Measurements from ENCODE around the gene RGS10. TPM values are rescaled to one million over a fixed set of nuclear protein-coding genes. Genes with fewer than 3 reads are reported as not detected.

RGS10 gene
- total and polyA plus RNA-seq, 2 of the 8 experiments (the other 6 are each of a cell fraction or from before 2014, with no cell fraction given): 5.5 to 13.1 TPM

- FAIRE-seq (no peak), DNase-seq (ENCODE audit: low read depth in 1 of 2, low spot score in 2 of 2) (no peak)
- H2BK5ac ChIP-seq (ENCODE audit: low read depth, low read length): no peak overlapping the region
- H3K27ac ChIP-seq (ENCODE audit: low read depth, low read length): no peak overlapping the region
- peaks cover 0 to 6% (median 3%) of the 10 kb centered on the region in 4 experiments; a peak in 4 of 7 replicates for H3K27me3 ChIP-seq (replicated peaks in 1 of 4; ENCODE audit: control insufficient read depth in 3 of 4, extremely low read depth in 1 of 4, insufficient read depth in 3 of 4, low read length in 3 of 4)
- H3K9me3 ChIP-seq (ENCODE audit: insufficient read depth in 2 of 2, low read depth in 1 of 2, low read length in 1 of 2): no peaks in the 10 kb centered on the region
- H2BK120ac ChIP-seq (replicated peaks; ENCODE audit: low read depth, low read length): no peak overlapping the region
- no peak overlapping the region for H4K91ac ChIP-seq (replicated peaks; ENCODE audit: insufficient read length, low read length)
- H3K18ac ChIP-seq (ENCODE audit: extremely low read depth, low read length): no peak overlapping the region
- H2BK20ac ChIP-seq (ENCODE audit: low read length): no peak overlapping the region
- H3K23me2 ChIP-seq (ENCODE audit: low read depth, low read length): no peaks in the 10 kb centered on the region; the same call in 1 of the 2 replicates
- H4K8ac ChIP-seq (ENCODE audit: extremely low read depth, insufficient read depth, low read length): no peak overlapping the region
- H2BK15ac ChIP-seq (ENCODE audit: low read length): no peak overlapping the region
- H3K4me2 ChIP-seq (ENCODE audit: insufficient read depth in 1 of 2, low read depth in 2 of 2, low read length in 2 of 2): no peak overlapping the region
- H3K4me1 ChIP-seq (replicated peaks in 1 of 4; ENCODE audit: control insufficient read depth in 3 of 4, insufficient read depth in 4 of 4, low read length in 3 of 4): no peaks in the 10 kb centered on the region
- no peaks in the 10 kb centered on the region; the same call in 1 of the 2 replicates for H3K79me1 ChIP-seq (ENCODE audit: low read depth, low read length)
- no peak overlapping the region for H4K5ac ChIP-seq (ENCODE audit: insufficient read length, low read depth, low read length)
- 96% methylated on average over 7 of the region's 7 CpGs; no CpG with 5 or more reads in 1 of the 2 experiments for WGBS, 2 experiments (ENCODE audit: extremely low coverage in 1 of 2, insufficient coverage in 1 of 2, insufficient read length in 1 of 2, insufficient replicate concordance in 2 of 2, low coverage in 1 of 2, low lambda C conversion rate in 2 of 2, missing lambda C conversion rate in 1 of 2)
- no peak overlapping the region for H3K4ac ChIP-seq (replicated peaks; ENCODE audit: insufficient read length, low read depth, low read length)
- no peak overlapping the region for H3K56ac ChIP-seq (replicated peaks; ENCODE audit: insufficient read length, low read depth, low read length)
- POLR2A ChIA-PET (ENCODE audit: partially characterized antibody): interaction anchor here (0.6 kb wide), 1 partner anchor 96 kb away, joined by 3 read pairs; no protein-coding TSS in a partner anchor
- no peak overlapping the region for H2BK12ac ChIP-seq (ENCODE audit: low read depth, low read length)
- H3K9ac ChIP-seq (replicated peaks in 1 of 4; ENCODE audit: extremely low read depth in 1 of 4, low read depth in 3 of 4, low read length in 3 of 4): no peak overlapping the region
- H3K4me3 ChIP-seq (ENCODE audit: extremely low read depth in 1 of 4, insufficient read depth in 2 of 4, low read depth in 3 of 4, low read length in 4 of 4): no peak overlapping the region
- H2AK5ac ChIP-seq (ENCODE audit: low read depth, low read length): no peak overlapping the region
- CTCF ChIA-PET (ENCODE audit: partially characterized antibody): interaction anchor here (0.6 to 3.3 kb wide), 17 partner anchors 10 to 381 kb away, joined by 3 to 16 read pairs (median 4); partner anchors contain the start of gene GRK5
- H3K79me2 ChIP-seq (ENCODE audit: control insufficient read depth in 1 of 2, insufficient read depth in 2 of 2, low read length in 2 of 2): no peaks in the 10 kb centered on the region
- no peak overlapping the region for H3K14ac ChIP-seq (ENCODE audit: insufficient read length)
- H2AFZ ChIP-seq (ENCODE audit: low read length): no peak overlapping the region
- no peaks in the 10 kb centered on the region for H4K20me1 ChIP-seq (replicated peaks in 1 of 2; ENCODE audit: control insufficient read depth in 1 of 2, insufficient read depth in 2 of 2, low read length in 2 of 2)
- H3K23ac ChIP-seq (ENCODE audit: insufficient read length): no peak overlapping the region
- H3K36me3 ChIP-seq (ENCODE audit: control insufficient read depth in 2 of 4, insufficient read depth in 4 of 4, low read length in 3 of 4): no peaks in the 10 kb centered on the region
- TF ChIP-seq NANOG (IDR thresholded peaks at IDR 0.05; ENCODE audit: insufficient read depth, low read depth, low read length, poor library complexity, severe bottlenecking): no peak
- no peak for TF ChIP-seq SRF (IDR thresholded peaks at IDR 0.05; ENCODE audit: low read depth, low read length)
- no peak for TF ChIP-seq ZNF274 (IDR thresholded peaks at IDR 0.05; ENCODE audit: borderline replicate concordance, extremely low read depth, low read length)
- TF ChIP-seq GABPA (IDR thresholded peaks at IDR 0.05; ENCODE audit: borderline replicate concordance, insufficient read depth, low read length): no peak
- no peak for TF ChIP-seq TBP (IDR thresholded peaks at IDR 0.05; ENCODE audit: low read depth, low read length)
- TF ChIP-seq GTF2F1 (IDR thresholded peaks at IDR 0.05; ENCODE audit: borderline replicate concordance, low read depth, low read length): no peak
- TF ChIP-seq CTCF (IDR thresholded peaks at IDR 0.05; ENCODE audit: control extremely low read depth in 1 of 3, insufficient read depth in 1 of 3, low read depth in 1 of 3, low read length in 3 of 3): no peak
- no peak for TF ChIP-seq RXRA (IDR thresholded peaks at IDR 0.05; ENCODE audit: insufficient read depth, low read depth, low read length)
- TF ChIP-seq JUND (IDR thresholded peaks at IDR 0.05; ENCODE audit: low read length): no peak
- TF ChIP-seq SIN3A (conservative IDR thresholded peaks at IDR 0.05 in 1 of 2, IDR thresholded peaks at IDR 0.05 in 1 of 2; ENCODE audit: low read depth in 1 of 2, low read length in 2 of 2): no peak
- TF ChIP-seq EP300 (IDR thresholded peaks at IDR 0.05; ENCODE audit: borderline replicate concordance in 1 of 2, low read depth in 2 of 2, low read length in 2 of 2): no peak
Observed at GRCh38 chr10:119488675-119489074, 53.8 kb downstream of the RGS10 start.

All from H1 (cell line).